HepG2 (cell line): ENCODE results near the gene AKAP7. TPM values are rescaled to one million over a fixed set of nuclear protein-coding genes. Genes with fewer than 3 reads are reported as not detected.

Experiments
- RERE ChIP-seq: IDR thresholded peaks from 2 replicates; pipeline ENCODE4 v1.6.1; 2016; ENCODE audit warnings: low read depth, missing genetic modification reagents, missing compliant biosample characterization
- RFX5 ChIP-seq: IDR thresholded peaks from 2 replicates; pipeline ENCODE4 v1.6.1; 2011; ENCODE audit warnings: low read depth, low read length, improper control_type of control experiment
- RORA ChIP-seq: sonication (generic); formaldehyde crosslinking; IDR thresholded peaks from 2 replicates; pipeline ENCODE4 v1.5.0; 2020; ENCODE audit warnings: mild to moderate bottlenecking, missing genetic modification reagents, moderate library complexity
- TAF15 ChIP-seq: fragments of 200-400 bp; formaldehyde crosslinking; IDR thresholded peaks from one replicate; pipeline ENCODE4 v1.6.1; 2018; ENCODE audit warnings: mild to moderate bottlenecking, low read depth, low read length; ENCODE audit not compliant: poor library complexity, severe bottlenecking
- TBP ChIP-seq: sonication (generic); formaldehyde crosslinking; IDR thresholded peaks from 2 replicates; pipeline ENCODE4 v1.5.0; 2020; ENCODE audit warnings: missing genetic modification reagents
- ZNF205 ChIP-seq: IDR thresholded peaks from 2 replicates; pipeline ENCODE4 v1.6.1; 2018; ENCODE audit warnings: missing biosample characterization, missing genetic modification reagents
- ZNF34 ChIP-seq: sonication (generic); formaldehyde crosslinking; IDR thresholded peaks from 2 replicates; pipeline ENCODE4 v1.4.0; 2020; ENCODE audit warnings: mild to moderate bottlenecking, missing genetic modification reagents, borderline replicate concordance
- ZNF878 ChIP-seq: sonication (generic); formaldehyde crosslinking; IDR thresholded peaks from 2 replicates; pipeline ENCODE4 v1.8.1; 2023; ENCODE audit warnings: mild to moderate bottlenecking, missing genetic modification reagents, moderate library complexity
- ZNF891 ChIP-seq: sonication (generic); formaldehyde crosslinking; IDR thresholded peaks from 2 replicates; pipeline ENCODE4 v1.5.0; 2020; ENCODE audit warnings: mild to moderate bottlenecking, missing genetic modification reagents
- polyA plus RNA-seq, 8 experiments: library from polyadenylated mRNA; depleted of rRNA in 3 of 8; stranded (reverse) in 7 of 8; unstranded in 1 of 8; fragments of >200 nt; fragmentation: Illumina TruSeq in 4 of 8; extraction: Trizol in 4 of 8; gene quantifications; 2 replicates each; pipeline versions ENCODE4 v1.2.1 to v1.2.3, GENCODE V29; 2011 to 2016; ENCODE audit warnings: low read depth in 4 of 8, missing spikeins in 1 of 8, mixed read lengths in 1 of 8; ENCODE audit not compliant: insufficient read depth in 1 of 8
- total RNA-seq, 5 experiments: library from RNA; depleted of rRNA; stranded (reverse); fragments of >200 nt; fragmentation: Illumina TruSeq; extraction: Trizol; gene quantifications; 2 replicates each; pipeline ENCODE4 v1.2.3, GENCODE V29; 2016; ENCODE audit warnings: low read depth in 1 of 5
- TF ChIP-seq, protein P1 (sequence below): sonication (generic); formaldehyde crosslinking; IDR thresholded peaks from 2 replicates; pipeline ENCODE4 v1.5.1; 2020; ENCODE audit warnings: mild to moderate bottlenecking, missing genetic modification reagents, borderline replicate concordance
- TF ChIP-seq, protein P2 (sequence below): sonication (generic); formaldehyde crosslinking; IDR thresholded peaks from 2 replicates; pipeline ENCODE4 v1.4.0; 2020; ENCODE audit warnings: missing genetic modification reagents
- TF ChIP-seq, protein P3 (sequence below): fragments of 450-650 bp; IDR thresholded peaks from 2 replicates; pipeline ENCODE4 v1.6.1; 2016

AKAP7 gene
- total and polyA plus RNA-seq, 2 of the 13 experiments (the other 11 are each of a cell fraction or from before 2014, with no cell fraction given): 3.6 to 11.7 TPM

DNA sequence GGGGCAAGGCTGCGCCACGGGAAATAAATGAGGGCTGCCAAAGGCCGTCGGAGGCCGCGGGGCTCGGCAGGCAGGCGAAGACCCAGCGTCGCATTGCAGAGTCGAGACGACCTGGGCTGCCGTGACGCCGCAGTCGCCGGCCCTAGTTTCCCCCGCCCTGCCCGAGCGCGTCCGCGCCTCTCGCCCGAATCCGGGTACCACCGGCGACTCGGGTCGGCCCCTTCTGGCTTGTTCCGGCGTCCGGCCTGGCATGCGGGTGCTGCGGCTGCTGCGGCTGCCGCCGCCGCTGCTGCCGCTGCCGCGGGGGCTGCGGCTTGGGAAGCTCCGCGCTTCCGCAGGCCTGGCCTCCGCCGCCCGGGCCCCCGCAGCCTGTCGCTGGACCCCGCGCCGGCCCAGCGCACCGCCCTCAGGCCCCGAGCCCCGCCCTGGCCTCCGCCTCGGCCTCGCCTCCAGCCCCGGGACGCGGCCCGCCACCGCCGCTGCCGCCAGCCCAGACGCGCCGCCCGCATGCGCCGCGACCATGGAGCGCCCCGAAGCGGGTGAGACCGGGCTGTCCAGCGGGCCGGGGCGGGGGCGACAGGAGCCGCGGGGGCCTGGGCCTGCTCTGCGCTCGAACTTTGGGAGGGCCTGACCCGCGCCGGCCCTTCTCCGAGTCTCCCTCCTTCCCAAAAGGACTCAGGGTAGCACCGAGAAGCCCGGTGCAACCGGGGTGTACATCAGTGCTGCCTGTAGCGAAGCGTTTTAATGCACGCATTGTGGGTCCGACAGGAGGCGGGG, at the start of gene AKAP7 (continued):
- TF ChIP-seq, protein P1, sequence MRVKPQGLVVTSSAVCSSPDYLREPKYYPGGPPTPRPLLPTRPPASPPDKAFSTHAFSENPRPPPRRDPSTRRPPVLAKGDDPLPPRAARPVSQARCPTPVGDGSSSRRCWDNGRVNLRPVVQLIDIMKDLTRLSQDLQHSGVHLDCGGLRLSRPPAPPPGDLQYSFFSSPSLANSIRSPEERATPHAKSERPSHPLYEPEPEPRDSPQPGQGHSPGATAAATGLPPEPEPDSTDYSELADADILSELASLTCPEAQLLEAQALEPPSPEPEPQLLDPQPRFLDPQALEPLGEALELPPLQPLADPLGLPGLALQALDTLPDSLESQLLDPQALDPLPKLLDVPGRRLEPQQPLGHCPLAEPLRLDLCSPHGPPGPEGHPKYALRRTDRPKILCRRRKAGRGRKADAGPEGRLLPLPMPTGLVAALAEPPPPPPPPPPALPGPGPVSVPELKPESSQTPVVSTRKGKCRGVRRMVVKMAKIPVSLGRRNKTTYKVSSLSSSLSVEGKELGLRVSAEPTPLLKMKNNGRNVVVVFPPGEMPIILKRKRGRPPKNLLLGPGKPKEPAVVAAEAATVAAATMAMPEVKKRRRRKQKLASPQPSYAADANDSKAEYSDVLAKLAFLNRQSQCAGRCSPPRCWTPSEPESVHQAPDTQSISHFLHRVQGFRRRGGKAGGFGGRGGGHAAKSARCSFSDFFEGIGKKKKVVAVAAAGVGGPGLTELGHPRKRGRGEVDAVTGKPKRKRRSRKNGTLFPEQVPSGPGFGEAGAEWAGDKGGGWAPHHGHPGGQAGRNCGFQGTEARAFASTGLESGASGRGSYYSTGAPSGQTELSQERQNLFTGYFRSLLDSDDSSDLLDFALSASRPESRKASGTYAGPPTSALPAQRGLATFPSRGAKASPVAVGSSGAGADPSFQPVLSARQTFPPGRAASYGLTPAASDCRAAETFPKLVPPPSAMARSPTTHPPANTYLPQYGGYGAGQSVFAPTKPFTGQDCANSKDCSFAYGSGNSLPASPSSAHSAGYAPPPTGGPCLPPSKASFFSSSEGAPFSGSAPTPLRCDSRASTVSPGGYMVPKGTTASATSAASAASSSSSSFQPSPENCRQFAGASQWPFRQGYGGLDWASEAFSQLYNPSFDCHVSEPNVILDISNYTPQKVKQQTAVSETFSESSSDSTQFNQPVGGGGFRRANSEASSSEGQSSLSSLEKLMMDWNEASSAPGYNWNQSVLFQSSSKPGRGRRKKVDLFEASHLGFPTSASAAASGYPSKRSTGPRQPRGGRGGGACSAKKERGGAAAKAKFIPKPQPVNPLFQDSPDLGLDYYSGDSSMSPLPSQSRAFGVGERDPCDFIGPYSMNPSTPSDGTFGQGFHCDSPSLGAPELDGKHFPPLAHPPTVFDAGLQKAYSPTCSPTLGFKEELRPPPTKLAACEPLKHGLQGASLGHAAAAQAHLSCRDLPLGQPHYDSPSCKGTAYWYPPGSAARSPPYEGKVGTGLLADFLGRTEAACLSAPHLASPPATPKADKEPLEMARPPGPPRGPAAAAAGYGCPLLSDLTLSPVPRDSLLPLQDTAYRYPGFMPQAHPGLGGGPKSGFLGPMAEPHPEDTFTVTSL: no peak
- TF ChIP-seq, protein P2, sequence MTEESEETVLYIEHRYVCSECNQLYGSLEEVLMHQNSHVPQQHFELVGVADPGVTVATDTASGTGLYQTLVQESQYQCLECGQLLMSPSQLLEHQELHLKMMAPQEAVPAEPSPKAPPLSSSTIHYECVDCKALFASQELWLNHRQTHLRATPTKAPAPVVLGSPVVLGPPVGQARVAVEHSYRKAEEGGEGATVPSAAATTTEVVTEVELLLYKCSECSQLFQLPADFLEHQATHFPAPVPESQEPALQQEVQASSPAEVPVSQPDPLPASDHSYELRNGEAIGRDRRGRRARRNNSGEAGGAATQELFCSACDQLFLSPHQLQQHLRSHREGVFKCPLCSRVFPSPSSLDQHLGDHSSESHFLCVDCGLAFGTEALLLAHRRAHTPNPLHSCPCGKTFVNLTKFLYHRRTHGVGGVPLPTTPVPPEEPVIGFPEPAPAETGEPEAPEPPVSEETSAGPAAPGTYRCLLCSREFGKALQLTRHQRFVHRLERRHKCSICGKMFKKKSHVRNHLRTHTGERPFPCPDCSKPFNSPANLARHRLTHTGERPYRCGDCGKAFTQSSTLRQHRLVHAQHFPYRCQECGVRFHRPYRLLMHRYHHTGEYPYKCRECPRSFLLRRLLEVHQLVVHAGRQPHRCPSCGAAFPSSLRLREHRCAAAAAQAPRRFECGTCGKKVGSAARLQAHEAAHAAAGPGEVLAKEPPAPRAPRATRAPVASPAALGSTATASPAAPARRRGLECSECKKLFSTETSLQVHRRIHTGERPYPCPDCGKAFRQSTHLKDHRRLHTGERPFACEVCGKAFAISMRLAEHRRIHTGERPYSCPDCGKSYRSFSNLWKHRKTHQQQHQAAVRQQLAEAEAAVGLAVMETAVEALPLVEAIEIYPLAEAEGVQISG (CRISPR knock-in tag): peak; percentile 44; the same call in 1 of the 2 replicates
- TF ChIP-seq ZNF34 (no peak), RORA (0 out of 2 replicates have a peak, but pooled peaks have one; percentile 74), RERE (CRISPR knock-in tag) (no peak; the same call in 1 of the 2 replicates), TBP (CRISPR knock-in tag) (no peak), ZNF205 (CRISPR knock-in tag) (peak; percentile 15; the same call in 1 of the 2 replicates), ZNF878 (no peak; the same call in 1 of the 2 replicates), TAF15 (no peak), RFX5 (0 out of 2 replicates have a peak, but pooled peaks have one; percentile 29), ZNF891 (CRISPR knock-in tag) (peak; percentile 52; the same call in 1 of the 2 replicates)
- TF ChIP-seq, protein P3, sequence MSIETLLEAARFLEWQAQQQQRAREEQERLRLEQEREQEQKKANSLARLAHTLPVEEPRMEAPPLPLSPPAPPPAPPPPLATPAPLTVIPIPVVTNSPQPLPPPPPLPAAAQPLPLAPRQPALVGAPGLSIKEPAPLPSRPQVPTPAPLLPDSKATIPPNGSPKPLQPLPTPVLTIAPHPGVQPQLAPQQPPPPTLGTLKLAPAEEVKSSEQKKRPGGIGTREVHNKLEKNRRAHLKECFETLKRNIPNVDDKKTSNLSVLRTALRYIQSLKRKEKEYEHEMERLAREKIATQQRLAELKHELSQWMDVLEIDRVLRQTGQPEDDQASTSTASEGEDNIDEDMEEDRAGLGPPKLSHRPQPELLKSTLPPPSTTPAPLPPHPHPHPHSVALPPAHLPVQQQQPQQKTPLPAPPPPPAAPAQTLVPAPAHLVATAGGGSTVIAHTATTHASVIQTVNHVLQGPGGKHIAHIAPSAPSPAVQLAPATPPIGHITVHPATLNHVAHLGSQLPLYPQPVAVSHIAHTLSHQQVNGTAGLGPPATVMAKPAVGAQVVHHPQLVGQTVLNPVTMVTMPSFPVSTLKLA: no peak
